ENCODE results near the gene FAM9C.

The FAM9C gene

DNA sequence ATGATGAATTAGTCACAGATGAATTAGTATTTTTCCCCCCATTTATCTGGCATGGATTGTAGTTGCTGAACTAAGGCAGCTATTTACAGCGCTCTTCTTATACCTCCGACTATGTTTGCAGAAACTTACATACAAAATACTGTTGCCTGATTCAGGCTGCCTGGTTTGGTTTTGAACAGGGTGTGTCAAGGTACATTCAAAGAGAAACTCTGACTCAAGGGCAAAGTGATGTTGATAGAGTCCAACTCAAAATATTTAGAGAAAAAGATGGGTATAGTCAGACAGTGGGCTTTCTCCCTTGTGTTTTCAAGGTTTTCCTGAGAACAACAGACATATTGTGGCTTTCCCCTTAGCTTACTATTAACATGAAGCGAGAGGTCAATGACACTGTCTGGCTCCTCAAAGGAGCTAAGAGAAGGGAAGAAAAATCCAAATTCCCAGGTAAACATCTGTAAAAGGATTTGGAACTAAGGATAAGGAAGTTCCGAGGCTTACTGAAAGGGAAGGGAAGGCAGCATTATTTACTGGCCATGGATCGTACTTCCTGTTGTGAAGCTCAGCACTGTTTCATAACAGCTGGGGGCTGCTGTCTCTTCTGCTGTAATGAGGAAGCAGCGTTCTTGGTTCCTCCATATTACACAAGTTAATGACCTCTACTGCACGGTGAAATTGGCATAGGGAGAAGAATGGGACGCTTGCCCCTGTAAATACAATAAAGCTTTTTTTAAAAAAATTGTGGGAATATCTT, 30.9 kb downstream of the FAM9C start:
- Histone ChIP-seq H3K36me3 (ENCODE audit: control insufficient read depth in 2 of 2, insufficient read depth in 1 of 2, low read length in 2 of 2) (no peaks in the 10 kb centered on the region), H3K9me3 (ENCODE audit: control insufficient read depth, insufficient read depth, low read depth, low read length) (no peaks in the 10 kb centered on the region), H3K4me3 (ENCODE audit: low read depth, low read length) (no peak overlapping the region), H3K27ac (ENCODE audit: extremely low read depth, low read depth, low read length) (no peak overlapping the region; the same call in 1 of the 2 replicates), H3K4me1 (ENCODE audit: control insufficient read depth, insufficient read depth, low read length) (peaks cover 4% of the 10 kb centered on the region; the same call in 1 of the 2 replicates)
- POLR2A ChIA-PET: interaction anchor here (1.3 kb wide), 1 partner anchor 35 kb away, joined by 4 read pairs; no protein-coding TSS in a partner anchor
- no peak for TF ChIP-seq ZNF223 (tag by site-specific recombination; IDR thresholded peaks at IDR 0.05)
- TF ChIP-seq ZNF174 (tag by site-specific recombination; IDR thresholded peaks at IDR 0.05): no peak
- TF ChIP-seq ZNF544 (tag by site-specific recombination; IDR thresholded peaks at IDR 0.05): no peak
- no peak for TF ChIP-seq MZF1 (tag by site-specific recombination; IDR thresholded peaks at IDR 0.05; ENCODE audit: borderline replicate concordance)
- TF ChIP-seq ZNF560 (tag by site-specific recombination; IDR thresholded peaks at IDR 0.05; ENCODE audit: borderline replicate concordance): no peak
- TF ChIP-seq OVOL3 (tag by site-specific recombination; IDR thresholded peaks at IDR 0.05): no peak
- no peak for TF ChIP-seq ZFHX2 (tag by site-specific recombination; conservative IDR thresholded peaks at IDR 0.05)
- TF ChIP-seq, protein P1, sequence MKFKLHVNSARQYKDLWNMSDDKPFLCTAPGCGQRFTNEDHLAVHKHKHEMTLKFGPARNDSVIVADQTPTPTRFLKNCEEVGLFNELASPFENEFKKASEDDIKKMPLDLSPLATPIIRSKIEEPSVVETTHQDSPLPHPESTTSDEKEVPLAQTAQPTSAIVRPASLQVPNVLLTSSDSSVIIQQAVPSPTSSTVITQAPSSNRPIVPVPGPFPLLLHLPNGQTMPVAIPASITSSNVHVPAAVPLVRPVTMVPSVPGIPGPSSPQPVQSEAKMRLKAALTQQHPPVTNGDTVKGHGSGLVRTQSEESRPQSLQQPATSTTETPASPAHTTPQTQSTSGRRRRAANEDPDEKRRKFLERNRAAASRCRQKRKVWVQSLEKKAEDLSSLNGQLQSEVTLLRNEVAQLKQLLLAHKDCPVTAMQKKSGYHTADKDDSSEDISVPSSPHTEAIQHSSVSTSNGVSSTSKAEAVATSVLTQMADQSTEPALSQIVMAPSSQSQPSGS (tag by site-specific recombination; IDR thresholded peaks at IDR 0.05; ENCODE audit: low read depth): no peak
- TF ChIP-seq ZNF138 (tag by site-specific recombination; IDR thresholded peaks at IDR 0.05; ENCODE audit: borderline replicate concordance): no peak
- TF ChIP-seq EGR2 (tag by site-specific recombination; IDR thresholded peaks at IDR 0.05; ENCODE audit: low read depth): no peak
- TF ChIP-seq ZNF623 (tag by site-specific recombination; IDR thresholded peaks at IDR 0.05): no peak
- no peak for TF ChIP-seq ZNF843 (tag by site-specific recombination; IDR thresholded peaks at IDR 0.05)
- no peak for TF ChIP-seq OSR2 (tag by site-specific recombination; IDR thresholded peaks at IDR 0.05)
- TF ChIP-seq ZNF600 (tag by site-specific recombination; IDR thresholded peaks at IDR 0.05): no peak
- TF ChIP-seq, protein P2, sequence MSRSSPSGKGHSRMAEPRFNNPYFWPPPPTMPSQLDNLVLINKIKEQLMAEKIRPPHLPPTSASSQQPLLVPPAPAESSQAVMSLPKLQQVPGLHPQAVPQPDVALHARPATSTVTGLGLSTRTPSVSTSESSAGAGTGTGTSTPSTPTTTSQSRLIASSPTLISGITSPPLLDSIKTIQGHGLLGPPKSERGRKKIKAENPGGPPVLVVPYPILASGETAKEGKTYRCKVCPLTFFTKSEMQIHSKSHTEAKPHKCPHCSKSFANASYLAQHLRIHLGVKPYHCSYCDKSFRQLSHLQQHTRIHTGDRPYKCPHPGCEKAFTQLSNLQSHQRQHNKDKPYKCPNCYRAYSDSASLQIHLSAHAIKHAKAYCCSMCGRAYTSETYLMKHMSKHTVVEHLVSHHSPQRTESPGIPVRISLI (tag by site-specific recombination; IDR thresholded peaks at IDR 0.05): no peak
- TF ChIP-seq ZNF169 (tag by site-specific recombination; IDR thresholded peaks at IDR 0.05): no peak
- TF ChIP-seq, protein P3, sequence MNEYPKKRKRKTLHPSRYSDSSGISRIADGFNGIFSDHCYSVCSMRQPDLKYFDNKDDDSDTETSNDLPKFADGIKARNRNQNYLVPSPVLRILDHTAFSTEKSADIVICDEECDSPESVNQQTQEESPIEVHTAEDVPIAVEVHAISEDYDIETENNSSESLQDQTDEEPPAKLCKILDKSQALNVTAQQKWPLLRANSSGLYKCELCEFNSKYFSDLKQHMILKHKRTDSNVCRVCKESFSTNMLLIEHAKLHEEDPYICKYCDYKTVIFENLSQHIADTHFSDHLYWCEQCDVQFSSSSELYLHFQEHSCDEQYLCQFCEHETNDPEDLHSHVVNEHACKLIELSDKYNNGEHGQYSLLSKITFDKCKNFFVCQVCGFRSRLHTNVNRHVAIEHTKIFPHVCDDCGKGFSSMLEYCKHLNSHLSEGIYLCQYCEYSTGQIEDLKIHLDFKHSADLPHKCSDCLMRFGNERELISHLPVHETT (tag by site-specific recombination; IDR thresholded peaks at IDR 0.05): no peak
- TF ChIP-seq MEIS1 (CRISPR knock-in tag; IDR thresholded peaks at IDR 0.05; ENCODE audit: borderline replicate concordance): no peak
- TF ChIP-seq, protein P4, sequence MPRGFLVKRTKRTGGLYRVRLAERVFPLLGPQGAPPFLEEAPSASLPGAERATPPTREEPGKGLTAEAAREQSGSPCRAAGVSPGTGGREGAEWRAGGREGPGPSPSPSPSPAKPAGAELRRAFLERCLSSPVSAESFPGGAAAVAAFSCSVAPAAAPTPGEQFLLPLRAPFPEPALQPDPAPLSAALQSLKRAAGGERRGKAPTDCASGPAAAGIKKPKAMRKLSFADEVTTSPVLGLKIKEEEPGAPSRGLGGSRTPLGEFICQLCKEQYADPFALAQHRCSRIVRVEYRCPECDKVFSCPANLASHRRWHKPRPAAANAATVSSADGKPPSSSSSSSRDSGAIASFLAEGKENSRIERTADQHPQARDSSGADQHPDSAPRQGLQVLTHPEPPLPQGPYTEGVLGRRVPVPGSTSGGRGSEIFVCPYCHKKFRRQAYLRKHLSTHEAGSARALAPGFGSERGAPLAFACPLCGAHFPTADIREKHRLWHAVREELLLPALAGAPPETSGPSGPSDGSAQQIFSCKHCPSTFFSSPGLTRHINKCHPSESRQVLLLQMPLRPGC (tag by site-specific recombination; IDR thresholded peaks at IDR 0.05): no peak
- TF ChIP-seq ZNF423 (tag by site-specific recombination; IDR thresholded peaks at IDR 0.05): no peak
- CTCF ChIA-PET: interaction anchor here (1.0 to 1.7 kb wide), 2 partner anchors 9 to 67 kb away, joined by 3 to 5 read pairs; no protein-coding TSS in a partner anchor
